Measurements from ENCODE around the gene OXSR1.

- TF ChIP-seq GATA2 (IDR thresholded peaks at IDR 0.05; ENCODE audit: low read depth, low read length) (no peak), GATA3 (IDR thresholded peaks at IDR 0.05; ENCODE audit: low read depth, low read length) (no peak)
Measured at GRCh38 chr3:38140326-38141172, 24.8 kb upstream of the OXSR1 start.
